HL-60 (cell line): ENCODE data around the gene COQ8B.
A peak's percentile ranks its signal among the peaks of the same experiment; 100 is the strongest.

ENCODE experiments used
- DNase-seq, 2 experiments: peaks; one replicate each; pipeline ENCODE4 v3.0.0-alpha.2; 2010 to 2020; ENCODE audit warnings: low read depth in 1 of 2, low spot score in 1 of 2
- H3K27ac ChIP-seq: fragments of 250-450 bp; sonication (Bioruptor Pico); replicated peaks from 2 replicates; pipeline ENCODE4 v1.5.1; 2020; ENCODE audit warnings: mild to moderate bottlenecking, moderate library complexity
- H3K27me3 ChIP-seq: fragments of 250-450 bp; sonication (Bioruptor Pico); 2 replicates; pipeline ENCODE4 v1.5.1; 2021; ENCODE audit warnings: mild to moderate bottlenecking, moderate library complexity; ENCODE audit not compliant: insufficient read depth, poor library complexity, severe bottlenecking
- H3K4me3 ChIP-seq: replicated peaks from 2 replicates; pipeline ENCODE4 v1.5.1; 2011; ENCODE audit warnings: mild to moderate bottlenecking, control low read depth, low read length; ENCODE audit not compliant: insufficient read depth
- GABPA ChIP-seq: IDR thresholded peaks from 2 replicates; pipeline ENCODE4 v1.6.1; 2012; ENCODE audit warnings: low read depth
- POLR2AphosphoS5 ChIP-seq: IDR thresholded peaks from 2 replicates; pipeline ENCODE4 v1.6.1; 2012; ENCODE audit warnings: low read depth
- SPI1 ChIP-seq: IDR thresholded peaks from 2 replicates; pipeline ENCODE4 v1.6.1; 2012; ENCODE audit warnings: low read depth, mild to moderate bottlenecking, borderline replicate concordance
- TF ChIP-seq, protein P1 (sequence below): IDR thresholded peaks from one replicate; pipeline ENCODE4 v1.5.1; 2011; ENCODE audit warnings: low read length, control low read depth, inconsistent platforms; ENCODE audit not compliant: insufficient read depth
- TF ChIP-seq, protein P2 (sequence below): IDR thresholded peaks from 2 replicates; pipeline ENCODE4 v1.6.1; 2012; ENCODE audit warnings: low read depth; ENCODE audit not compliant: insufficient replicate concordance

COQ8B gene

DNA sequence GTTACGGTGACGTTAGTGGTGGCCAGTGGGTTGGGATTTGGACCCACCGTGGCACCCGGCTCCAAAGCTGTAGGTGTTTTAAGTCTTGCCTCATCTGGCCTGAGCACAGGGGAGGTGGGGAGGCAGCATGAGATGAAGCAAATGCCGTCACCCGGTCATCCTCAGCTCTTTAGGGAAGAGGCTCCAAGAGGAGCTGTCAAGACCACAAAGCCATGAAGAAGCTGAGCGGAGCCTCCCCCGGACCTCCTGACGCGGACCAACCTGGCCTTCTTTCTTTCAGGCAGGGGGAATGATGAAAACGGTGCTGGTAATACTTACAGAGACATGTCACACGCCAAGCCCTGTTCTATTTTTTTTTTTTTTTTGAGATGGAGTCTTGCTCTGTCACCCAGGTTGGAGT lies 26.2 kb upstream of the COQ8B start:
- H3K4me3 ChIP-seq: no peak overlapping the region
- no peak for DNase-seq
- H3K27me3 ChIP-seq: no peaks in the 10 kb centered on the region
- H3K27ac ChIP-seq: no peak overlapping the region
- TF ChIP-seq, protein P1, sequence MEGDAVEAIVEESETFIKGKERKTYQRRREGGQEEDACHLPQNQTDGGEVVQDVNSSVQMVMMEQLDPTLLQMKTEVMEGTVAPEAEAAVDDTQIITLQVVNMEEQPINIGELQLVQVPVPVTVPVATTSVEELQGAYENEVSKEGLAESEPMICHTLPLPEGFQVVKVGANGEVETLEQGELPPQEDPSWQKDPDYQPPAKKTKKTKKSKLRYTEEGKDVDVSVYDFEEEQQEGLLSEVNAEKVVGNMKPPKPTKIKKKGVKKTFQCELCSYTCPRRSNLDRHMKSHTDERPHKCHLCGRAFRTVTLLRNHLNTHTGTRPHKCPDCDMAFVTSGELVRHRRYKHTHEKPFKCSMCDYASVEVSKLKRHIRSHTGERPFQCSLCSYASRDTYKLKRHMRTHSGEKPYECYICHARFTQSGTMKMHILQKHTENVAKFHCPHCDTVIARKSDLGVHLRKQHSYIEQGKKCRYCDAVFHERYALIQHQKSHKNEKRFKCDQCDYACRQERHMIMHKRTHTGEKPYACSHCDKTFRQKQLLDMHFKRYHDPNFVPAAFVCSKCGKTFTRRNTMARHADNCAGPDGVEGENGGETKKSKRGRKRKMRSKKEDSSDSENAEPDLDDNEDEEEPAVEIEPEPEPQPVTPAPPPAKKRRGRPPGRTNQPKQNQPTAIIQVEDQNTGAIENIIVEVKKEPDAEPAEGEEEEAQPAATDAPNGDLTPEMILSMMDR: no peak
- no peak for TF ChIP-seq GABPA
- no peak for TF ChIP-seq POLR2AphosphoS5
- TF ChIP-seq, protein P2, sequence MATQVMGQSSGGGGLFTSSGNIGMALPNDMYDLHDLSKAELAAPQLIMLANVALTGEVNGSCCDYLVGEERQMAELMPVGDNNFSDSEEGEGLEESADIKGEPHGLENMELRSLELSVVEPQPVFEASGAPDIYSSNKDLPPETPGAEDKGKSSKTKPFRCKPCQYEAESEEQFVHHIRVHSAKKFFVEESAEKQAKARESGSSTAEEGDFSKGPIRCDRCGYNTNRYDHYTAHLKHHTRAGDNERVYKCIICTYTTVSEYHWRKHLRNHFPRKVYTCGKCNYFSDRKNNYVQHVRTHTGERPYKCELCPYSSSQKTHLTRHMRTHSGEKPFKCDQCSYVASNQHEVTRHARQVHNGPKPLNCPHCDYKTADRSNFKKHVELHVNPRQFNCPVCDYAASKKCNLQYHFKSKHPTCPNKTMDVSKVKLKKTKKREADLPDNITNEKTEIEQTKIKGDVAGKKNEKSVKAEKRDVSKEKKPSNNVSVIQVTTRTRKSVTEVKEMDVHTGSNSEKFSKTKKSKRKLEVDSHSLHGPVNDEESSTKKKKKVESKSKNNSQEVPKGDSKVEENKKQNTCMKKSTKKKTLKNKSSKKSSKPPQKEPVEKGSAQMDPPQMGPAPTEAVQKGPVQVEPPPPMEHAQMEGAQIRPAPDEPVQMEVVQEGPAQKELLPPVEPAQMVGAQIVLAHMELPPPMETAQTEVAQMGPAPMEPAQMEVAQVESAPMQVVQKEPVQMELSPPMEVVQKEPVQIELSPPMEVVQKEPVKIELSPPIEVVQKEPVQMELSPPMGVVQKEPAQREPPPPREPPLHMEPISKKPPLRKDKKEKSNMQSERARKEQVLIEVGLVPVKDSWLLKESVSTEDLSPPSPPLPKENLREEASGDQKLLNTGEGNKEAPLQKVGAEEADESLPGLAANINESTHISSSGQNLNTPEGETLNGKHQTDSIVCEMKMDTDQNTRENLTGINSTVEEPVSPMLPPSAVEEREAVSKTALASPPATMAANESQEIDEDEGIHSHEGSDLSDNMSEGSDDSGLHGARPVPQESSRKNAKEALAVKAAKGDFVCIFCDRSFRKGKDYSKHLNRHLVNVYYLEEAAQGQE: no peak
- TF ChIP-seq SPI1: no peak

DNA sequence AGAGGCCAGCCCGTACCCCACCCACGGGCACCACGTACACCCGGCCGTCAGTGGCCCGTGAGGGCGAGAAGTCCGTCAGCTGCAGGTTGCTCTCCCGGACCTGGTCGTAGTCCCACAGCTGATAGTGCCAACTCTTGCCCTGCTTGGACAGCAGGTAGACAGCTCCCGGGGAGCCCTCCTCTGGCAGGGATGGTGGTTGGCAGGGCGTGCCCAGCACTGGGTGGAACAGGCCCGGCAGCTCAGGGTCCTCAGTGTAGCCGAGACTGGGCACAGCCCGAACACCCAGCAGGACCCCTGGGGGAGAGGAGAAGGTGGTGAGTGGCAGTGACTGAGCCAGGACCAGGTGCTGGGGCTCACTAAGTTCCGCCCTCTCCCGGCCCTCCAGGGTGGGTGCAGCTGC lies 25.8 kb upstream of the COQ8B start:
- no peak for DNase-seq
- Histone ChIP-seq H3K27ac (no peak overlapping the region), H3K27me3 (no peaks in the 10 kb centered on the region), H3K4me3 (no peak overlapping the region)
- no peak for TF ChIP-seq SPI1
- no peak for TF ChIP-seq GABPA
- TF ChIP-seq, protein P1: no peak
- no peak for TF ChIP-seq POLR2AphosphoS5
- TF ChIP-seq, protein P2: no peak

DNA sequence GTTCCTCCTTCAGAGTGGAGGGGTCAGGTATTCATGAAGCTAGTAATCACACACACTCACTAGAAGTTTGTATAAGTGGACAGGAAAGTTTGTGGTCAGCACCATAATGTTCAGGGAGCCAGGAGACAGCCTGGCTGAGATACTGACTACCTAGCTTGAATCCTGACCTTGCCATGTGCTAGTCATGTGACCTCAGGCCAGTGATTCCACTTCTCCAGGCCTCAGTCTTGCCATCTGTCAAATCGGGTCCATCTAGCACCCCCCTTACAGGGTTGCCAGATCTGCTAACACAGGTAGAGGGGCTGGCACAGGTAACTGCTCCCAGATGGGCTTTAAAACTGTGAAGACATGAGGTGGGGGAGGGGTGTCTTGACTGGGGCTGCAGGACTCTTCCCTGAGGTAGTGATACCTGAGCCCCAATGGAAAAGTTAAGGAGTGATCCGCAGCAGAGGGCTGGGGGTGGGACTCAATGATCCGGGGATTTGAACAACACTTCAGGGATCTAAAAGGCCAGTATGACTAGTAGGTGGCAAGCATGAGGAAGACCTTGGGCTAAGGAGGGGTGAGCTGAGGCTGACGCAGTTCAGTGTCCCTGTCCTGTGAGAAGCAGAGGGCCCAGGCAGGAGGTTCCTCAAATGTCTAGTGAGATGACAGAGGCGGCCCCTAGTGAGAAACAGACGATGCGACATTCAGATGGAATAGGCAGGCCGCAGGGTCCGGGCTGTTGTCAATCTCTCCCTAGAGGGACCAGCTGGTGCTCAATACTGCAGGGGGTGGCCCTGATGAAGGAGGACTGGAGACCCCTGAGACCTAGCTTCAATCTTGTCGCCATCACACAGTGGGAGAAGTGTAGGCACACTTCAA lies 25.1 kb upstream of the COQ8B start:
- peak in 1 of 2 experiments; percentile 81 for DNase-seq
- TF ChIP-seq, protein P1: peak; percentile 2
- TF ChIP-seq, protein P2: no peak
- no peak overlapping the region for H3K4me3 ChIP-seq
- H3K27ac ChIP-seq: no peak overlapping the region
- H3K27me3 ChIP-seq: no peaks in the 10 kb centered on the region
